IPS-18c (cell line): Measurements from ENCODE around the gene MUC5B.

Experiments used
- H3K4me3 ChIP-seq: 2 replicates; pipeline ENCODE4 v1.7.0; 2013; ENCODE audit warnings: low read depth, mild to moderate bottlenecking, low read length, moderate library complexity; ENCODE audit not compliant: insufficient read depth
- H3K9me3 ChIP-seq: one replicate; pipeline ENCODE4 v1.6.1; 2013; ENCODE audit warnings: mild to moderate bottlenecking, low read length, moderate library complexity; ENCODE audit not compliant: control insufficient read depth, insufficient read depth

Gene MUC5B

DNA sequence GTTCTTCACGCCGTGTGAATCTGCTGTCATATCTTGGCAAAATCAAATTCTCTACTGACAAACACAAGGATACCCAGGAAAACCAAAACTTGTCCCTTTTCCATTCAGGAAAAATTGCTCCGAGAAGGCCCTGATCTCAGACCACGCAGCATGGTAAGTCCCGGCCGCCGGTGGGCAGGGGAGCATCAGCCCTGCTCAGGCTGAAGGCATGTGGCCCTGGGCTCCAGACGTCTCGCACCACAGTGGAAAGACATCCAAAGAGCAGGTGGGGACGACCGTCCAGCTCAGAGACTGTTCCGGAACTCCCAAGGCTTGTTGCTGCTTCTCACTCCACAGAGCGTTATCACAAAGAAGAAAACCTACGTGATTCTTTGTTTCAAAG, 56.8 kb downstream of the MUC5B start:
- H3K4me3 ChIP-seq: no peak overlapping the region
- no peaks in the 10 kb centered on the region for H3K9me3 ChIP-seq

GRCh38 chr11:1280116-1281035, 57.5 kb downstream of the MUC5B start:
- no peaks in the 10 kb centered on the region for H3K9me3 ChIP-seq
- no peak overlapping the region for H3K4me3 ChIP-seq

DNA sequence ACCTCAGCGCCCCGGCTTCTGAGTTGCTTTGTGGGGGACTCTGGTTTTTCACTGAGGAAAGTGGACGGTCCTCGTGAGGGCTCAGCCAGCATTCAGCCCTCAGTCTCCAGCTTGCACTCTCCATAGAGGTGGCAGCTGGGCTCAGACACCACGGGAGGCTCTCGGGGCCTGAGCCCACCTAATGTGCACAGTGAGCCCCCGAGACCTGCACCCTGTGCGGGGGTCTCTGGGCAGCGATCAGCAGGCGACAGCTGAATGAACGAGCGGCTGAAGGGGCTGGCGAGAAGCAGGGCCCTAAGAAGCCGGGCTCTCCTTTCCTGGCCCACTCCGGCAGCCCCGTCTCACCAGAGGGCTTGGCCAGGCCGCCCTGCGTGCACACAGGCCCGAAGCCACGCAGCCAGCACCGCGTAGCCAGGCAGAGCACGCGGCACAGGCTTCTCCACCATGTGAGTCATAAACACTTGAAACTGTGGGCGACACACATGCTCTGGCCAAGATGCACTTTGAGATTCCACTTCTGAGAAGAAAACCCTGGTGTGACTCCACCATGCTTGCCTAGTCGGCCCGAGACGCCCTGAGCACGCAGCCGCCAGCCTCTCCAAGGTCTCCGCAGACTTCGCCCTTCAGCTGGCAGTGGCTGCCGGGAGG, 58.6 kb downstream of the MUC5B start:
- Histone ChIP-seq H3K9me3 (no peaks in the 10 kb centered on the region), H3K4me3 (no peak overlapping the region)

GRCh38 chr11:1281974-1282365, 59.1 kb downstream of the MUC5B start:
- Histone ChIP-seq H3K4me3 (no peak overlapping the region), H3K9me3 (no peaks in the 10 kb centered on the region)

GRCh38 chr11:1283091-1283511, 60.2 kb downstream of the MUC5B start:
- H3K4me3 ChIP-seq: no peak overlapping the region
- H3K9me3 ChIP-seq: no peaks in the 10 kb centered on the region

- H3K9me3 ChIP-seq: no peaks in the 10 kb centered on the region
- H3K4me3 ChIP-seq: no peak overlapping the region
These were observed 61.0 kb downstream of the MUC5B start for GRCh38 chr11:1283906-1284305.

- Histone ChIP-seq H3K9me3 (no peaks in the 10 kb centered on the region), H3K4me3 (no peak overlapping the region)
These were observed 62.5 kb downstream of the MUC5B start for GRCh38 chr11:1285316-1285744.

- no peak overlapping the region for H3K4me3 ChIP-seq
- no peaks in the 10 kb centered on the region for H3K9me3 ChIP-seq
These were observed 63.0 kb downstream of the MUC5B start for GRCh38 chr11:1285876-1286275.

DNA sequence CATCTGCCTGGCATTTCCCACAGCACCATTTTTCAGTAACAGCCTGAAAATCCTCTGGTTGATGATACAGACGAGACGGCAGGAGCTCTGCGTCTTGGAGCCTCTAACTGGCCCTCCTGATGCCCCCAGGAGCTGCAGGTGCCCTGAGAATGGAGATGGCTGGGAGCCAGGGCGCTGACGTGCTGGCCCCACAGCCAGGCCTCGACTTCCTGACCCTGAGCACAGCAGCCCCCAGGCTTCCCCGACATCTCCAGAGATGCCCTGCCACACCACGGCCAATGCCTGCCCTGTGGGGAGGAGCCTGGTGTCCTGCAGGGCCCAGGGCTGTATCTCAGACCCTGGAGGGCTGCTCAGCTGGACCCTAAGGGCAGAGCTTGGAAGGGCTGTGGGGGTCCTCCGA, 65.1 kb downstream of the MUC5B start:
- Histone ChIP-seq H3K9me3 (no peaks in the 10 kb centered on the region), H3K4me3 (no peak overlapping the region; the same call in 1 of the 2 replicates)

DNA sequence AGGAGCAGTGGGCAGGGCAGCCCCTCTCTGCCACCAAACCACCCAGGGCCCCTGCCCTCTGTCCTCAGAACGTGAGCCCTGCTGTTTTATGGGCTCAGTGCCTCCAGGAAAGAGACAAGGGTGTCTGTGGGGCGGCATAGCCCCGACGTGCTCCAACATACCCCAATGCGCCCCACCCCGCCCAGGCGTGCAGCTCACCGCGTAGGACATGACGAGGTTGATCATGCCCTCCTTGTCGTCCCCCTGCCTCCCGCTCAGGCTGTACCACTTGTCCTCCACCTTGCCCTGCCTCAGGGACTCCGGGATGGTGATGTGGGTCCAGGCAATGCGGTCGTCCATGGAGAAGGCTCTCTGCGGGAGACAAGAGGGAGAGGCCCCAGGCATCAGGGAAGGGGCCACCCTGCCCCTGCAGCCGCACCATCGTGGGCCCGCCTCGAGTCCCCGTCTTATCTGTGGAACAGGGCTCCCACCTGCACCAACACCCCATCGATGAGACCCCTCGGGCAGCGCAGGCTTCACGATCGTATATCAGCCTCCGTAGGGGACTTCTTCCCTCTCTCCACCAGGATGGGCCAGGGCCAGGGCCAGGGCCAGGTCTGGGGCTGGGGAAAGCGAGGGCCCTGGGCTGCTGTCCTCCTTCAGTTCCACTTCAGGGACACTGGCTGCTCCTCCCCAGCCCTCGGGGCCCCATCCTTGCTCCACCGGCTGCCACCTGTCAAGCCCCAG, 65.7 kb downstream of the MUC5B start:
- Histone ChIP-seq H3K9me3 (no peaks in the 10 kb centered on the region), H3K4me3 (no peak overlapping the region; the same call in 1 of the 2 replicates)

GRCh38 chr11:1289211-1289935, 66.5 kb downstream of the MUC5B start:
- H3K9me3 ChIP-seq: no peaks in the 10 kb centered on the region
- H3K4me3 ChIP-seq: no peak overlapping the region

GRCh38 chr11:1290052-1291040, 67.5 kb downstream of the MUC5B start:
- H3K4me3 ChIP-seq: no peak overlapping the region
- H3K9me3 ChIP-seq: no peaks in the 10 kb centered on the region

GRCh38 chr11:1291295-1292017, 68.6 kb downstream of the MUC5B start:
- Histone ChIP-seq H3K9me3 (no peaks in the 10 kb centered on the region), H3K4me3 (no peak overlapping the region)

- no peaks in the 10 kb centered on the region for H3K9me3 ChIP-seq
- no peak overlapping the region for H3K4me3 ChIP-seq
These were observed 69.3 kb downstream of the MUC5B start for GRCh38 chr11:1292018-1292643.
